Stimulated activated CD4-positive, alpha-beta T cell treated with anti-CD3 and anti-CD28 coated beads, Interleukin-15, amount 100 ng/mL, for 24 hours (primary cell): Measurements from ENCODE around the gene MKRN1.
"Not testable (repeated sequence)": the region's sequence is repeated elsewhere in the genome, so short reads cannot be mapped to it uniquely, and the experiment has no call there.

Source experiments
- DNase-seq: peaks from one replicate; pipeline ENCODE4 v3.0.0-alpha.2; 2020

Gene MKRN1

GRCh38 chr7:140433396-140433795 is 45.9 kb downstream of the MKRN1 start:
- DNase-seq = no peak

DNA sequence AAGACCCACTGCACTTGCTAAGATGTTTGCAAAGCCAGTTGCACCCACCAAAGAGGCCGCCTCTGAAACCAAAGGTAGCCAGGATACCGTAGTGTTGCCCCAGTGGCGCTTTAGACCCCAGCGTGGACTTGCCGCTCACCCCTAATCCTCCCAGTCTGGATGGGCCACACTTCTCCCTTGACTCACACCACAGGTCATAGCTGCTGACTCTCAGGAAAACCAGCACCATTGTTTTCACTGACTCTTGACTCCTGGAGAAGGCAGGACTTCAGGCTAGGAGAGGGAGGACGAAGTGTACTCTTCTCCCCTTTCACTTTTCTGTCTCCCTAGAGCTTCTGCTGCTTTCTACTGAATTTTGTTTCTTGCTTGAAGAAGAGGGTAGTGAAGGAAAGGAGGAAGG is 53.2 kb downstream of the MKRN1 start:
- DNase-seq = no peak

DNA sequence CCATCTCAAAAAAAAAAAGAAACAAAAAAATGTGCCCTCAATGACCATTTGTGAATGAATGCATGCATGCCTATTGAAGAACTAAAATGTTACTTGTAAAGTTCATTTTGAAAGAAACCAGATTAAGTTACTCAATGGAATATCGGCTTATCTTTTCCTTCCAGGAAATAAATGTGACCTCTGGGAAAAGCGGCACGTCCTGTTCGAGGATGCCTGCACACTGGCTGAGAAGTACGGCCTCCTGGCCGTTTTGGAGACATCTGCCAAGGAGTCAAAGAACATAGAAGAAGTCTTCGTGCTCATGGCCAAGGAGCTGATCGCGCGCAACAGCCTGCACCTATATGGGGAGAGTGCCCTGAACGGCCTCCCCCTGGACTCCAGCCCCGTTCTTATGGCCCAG is 53.6 kb downstream of the MKRN1 start:
- DNase-seq = no peak

- no peak for DNase-seq
Observed at GRCh38 chr7:140423501-140423900, 55.8 kb downstream of the MKRN1 start.

- no peak for DNase-seq
Observed at GRCh38 chr7:140421521-140421920, 57.8 kb downstream of the MKRN1 start.

- no peak for DNase-seq
Observed at GRCh38 chr7:140418653-140419052, 60.7 kb downstream of the MKRN1 start.

GRCh38 chr7:140418156-140418472 is 61.2 kb downstream of the MKRN1 start:
- DNase-seq = not testable (repeated sequence)

- DNase-seq = no peak
Observed at GRCh38 chr7:140417456-140418155, 61.7 kb downstream of the MKRN1 start.

GRCh38 chr7:140416560-140416959 is 62.7 kb downstream of the MKRN1 start:
- DNase-seq = no peak

DNA sequence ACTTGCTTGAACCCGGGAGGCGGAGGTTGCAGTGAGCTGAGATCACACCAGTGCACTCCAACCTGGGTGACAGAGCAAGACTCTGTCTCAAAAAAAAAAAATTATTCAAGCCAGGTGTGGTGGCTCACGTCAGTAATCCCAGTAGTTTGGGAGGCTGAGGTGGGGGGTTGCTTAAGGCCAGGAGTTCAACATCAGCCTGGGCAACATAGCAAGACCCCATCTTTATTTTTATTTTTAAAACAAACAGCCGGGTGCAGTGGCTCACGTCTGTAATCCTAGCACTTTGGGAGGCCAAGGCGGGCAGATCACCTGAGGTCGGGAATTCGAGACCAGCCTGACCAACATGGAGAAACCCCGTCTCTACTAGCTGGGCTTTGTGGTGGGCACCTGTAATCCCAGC is 63.5 kb downstream of the MKRN1 start:
- DNase-seq = not testable (repeated sequence)

DNA sequence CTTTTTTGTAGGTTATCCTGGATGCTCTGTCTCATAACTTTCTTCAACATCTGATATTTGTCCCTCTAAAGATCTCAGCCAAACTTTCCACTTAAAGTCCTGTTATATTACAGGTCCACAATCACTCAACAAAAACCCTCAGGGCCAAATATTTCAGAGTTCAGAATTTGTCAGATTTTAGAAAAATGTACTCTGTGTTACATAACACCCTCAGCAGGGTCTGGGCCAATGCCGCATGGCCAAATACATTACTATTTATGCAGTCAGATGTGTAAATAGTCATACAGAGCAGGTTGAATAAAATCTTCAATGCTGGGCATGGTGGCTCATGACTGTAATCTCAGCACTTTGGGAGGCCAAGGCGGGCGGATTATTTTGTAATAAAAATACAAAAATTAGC is 63.9 kb downstream of the MKRN1 start:
- DNase-seq = no peak

DNA sequence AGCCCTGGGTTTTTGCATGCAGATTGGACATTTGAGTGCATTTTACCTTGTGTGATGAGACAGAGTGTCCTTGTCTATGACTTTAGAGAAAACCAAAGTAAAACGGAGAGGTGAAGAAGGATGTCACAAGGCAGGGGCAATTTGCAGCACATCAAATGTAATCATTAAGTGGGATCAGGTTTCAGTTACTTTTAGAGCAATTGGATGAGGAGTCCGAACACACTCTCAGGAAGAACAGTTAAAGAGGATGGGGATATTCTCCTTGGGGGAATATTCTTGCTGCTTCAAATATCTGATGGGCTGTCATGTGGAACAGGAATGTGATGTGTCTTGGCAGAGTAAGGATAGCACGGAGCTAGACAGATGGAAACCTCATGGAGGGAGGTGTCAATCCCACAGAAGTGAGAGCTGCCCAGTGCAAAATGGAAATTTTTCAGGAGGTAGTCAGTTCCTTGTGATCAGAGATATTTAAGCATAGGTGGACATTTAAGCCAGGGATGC is 74.7 kb downstream of the MKRN1 start:
- no peak for DNase-seq

GRCh38 chr7:140403878-140404564 is 75.3 kb downstream of the MKRN1 start, which contains the start of gene RAB19:
RAB19 (plus strand) TSS chr7:140404058; CDS start chr7:140407647, 3,589 bp downstream.
- peak; percentile 39 for DNase-seq
